ENCODE results near the gene CPNE5.

DNA sequence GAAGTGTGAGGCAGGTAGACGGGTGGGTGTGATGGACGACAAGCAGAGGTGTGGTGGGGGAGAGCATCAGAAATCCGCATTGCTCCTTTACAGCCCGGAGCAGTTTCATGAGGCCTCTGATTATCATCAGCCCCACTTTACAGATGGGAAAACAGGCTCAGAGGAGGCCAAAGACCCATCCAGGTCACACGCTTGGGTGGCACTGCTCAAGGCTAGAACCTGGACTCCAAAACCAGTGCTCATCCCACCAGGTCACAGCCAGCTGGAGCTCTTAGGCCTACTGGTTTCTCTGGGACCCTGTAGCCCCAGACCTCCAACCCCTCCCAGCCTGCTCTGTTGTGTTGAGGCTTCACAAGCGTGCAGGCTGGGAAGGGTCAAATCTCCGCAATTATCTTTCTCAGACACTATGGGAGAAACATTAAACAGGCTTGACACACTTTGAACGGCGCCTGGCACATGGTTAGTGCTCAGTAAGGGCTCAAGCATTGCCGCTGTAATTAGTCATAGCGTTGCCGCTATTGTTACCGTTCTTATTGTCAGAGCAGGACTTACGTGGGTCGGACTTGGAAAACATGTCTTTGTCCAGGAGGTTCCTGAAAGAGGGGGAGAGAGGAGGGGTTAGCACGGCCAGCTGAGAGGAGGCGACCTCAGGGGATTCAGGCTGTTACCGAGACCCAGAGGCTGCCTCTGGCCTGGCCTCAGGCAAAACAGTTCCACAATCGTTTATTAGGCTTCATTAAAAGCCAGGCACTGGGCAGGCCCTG lies 16.6 kb downstream of the CPNE5 start:
- TF ChIP-seq, protein P1, sequence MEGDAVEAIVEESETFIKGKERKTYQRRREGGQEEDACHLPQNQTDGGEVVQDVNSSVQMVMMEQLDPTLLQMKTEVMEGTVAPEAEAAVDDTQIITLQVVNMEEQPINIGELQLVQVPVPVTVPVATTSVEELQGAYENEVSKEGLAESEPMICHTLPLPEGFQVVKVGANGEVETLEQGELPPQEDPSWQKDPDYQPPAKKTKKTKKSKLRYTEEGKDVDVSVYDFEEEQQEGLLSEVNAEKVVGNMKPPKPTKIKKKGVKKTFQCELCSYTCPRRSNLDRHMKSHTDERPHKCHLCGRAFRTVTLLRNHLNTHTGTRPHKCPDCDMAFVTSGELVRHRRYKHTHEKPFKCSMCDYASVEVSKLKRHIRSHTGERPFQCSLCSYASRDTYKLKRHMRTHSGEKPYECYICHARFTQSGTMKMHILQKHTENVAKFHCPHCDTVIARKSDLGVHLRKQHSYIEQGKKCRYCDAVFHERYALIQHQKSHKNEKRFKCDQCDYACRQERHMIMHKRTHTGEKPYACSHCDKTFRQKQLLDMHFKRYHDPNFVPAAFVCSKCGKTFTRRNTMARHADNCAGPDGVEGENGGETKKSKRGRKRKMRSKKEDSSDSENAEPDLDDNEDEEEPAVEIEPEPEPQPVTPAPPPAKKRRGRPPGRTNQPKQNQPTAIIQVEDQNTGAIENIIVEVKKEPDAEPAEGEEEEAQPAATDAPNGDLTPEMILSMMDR (conservative IDR thresholded peaks at IDR 0.05; ENCODE audit: low read depth, low read length): no peak
- TF ChIP-seq RAD21 (IDR thresholded peaks at IDR 0.05; ENCODE audit: low read length) (no peak), POLR2A (IDR thresholded peaks at IDR 0.05; ENCODE audit: low read depth, low read length) (no peak), RFX5 (IDR thresholded peaks at IDR 0.05; ENCODE audit: low read depth, low read length) (no peak), MXI1 (IDR thresholded peaks at IDR 0.05; ENCODE audit: borderline replicate concordance, low read depth, low read length) (no peak), CEBPB (IDR thresholded peaks at IDR 0.05; ENCODE audit: low read depth, low read length) (no peak), BHLHE40 (IDR thresholded peaks at IDR 0.05; ENCODE audit: low read depth, low read length) (no peak)
- TF ChIP-seq, protein P2, sequence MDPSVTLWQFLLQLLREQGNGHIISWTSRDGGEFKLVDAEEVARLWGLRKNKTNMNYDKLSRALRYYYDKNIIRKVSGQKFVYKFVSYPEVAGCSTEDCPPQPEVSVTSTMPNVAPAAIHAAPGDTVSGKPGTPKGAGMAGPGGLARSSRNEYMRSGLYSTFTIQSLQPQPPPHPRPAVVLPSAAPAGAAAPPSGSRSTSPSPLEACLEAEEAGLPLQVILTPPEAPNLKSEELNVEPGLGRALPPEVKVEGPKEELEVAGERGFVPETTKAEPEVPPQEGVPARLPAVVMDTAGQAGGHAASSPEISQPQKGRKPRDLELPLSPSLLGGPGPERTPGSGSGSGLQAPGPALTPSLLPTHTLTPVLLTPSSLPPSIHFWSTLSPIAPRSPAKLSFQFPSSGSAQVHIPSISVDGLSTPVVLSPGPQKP (IDR thresholded peaks at IDR 0.05; ENCODE audit: borderline replicate concordance, low read depth, low read length): no peak
